22Rv1 (cell line): Measurements from ENCODE around the gene TBX2.

Source experiments
- CTCF ChIP-seq: fragments of 450-650 bp; IDR thresholded peaks from 2 replicates; pipeline ENCODE4 v1.5.1; 2017; ENCODE audit warnings: mild to moderate bottlenecking
- ZFX ChIP-seq: fragments of 450-650 bp; IDR thresholded peaks from 2 replicates; pipeline ENCODE4 v1.6.1; 2017; ENCODE audit warnings: antibody characterized with exemption, borderline replicate concordance

DNA sequence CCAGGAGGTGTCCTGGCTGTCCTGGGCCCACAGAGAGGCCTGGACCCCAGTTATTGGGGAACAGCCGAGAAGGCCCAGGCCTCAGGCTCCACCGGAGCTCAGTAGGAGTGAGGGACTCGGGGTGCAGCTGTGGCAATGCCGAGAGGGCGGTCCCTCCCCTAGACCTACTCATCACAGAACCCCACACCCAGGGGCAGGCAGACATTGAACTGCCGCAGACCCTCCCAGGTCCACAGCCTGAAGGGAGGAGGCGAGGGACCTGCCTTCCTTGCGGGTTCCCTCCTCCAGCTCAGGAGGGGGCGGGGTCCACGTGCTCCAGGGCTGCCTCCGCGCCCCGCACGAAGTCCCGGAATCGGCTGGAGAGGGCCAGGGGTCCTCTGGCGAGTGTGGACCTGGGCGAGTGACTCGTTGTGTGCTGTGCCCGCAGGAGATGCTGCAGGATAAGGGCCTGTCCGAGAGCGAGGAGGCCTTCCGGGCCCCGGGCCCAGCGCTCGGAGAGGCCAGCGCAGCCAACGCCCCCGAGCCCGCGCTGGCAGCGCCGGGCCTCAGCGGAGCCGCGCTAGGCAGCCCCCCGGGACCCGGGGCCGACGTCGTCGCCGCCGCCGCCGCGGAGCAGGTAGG, 56.5 kb downstream of the TBX2 start:
- TF ChIP-seq CTCF: no peak
- TF ChIP-seq ZFX: no peak
